K562 (cell line): ENCODE data around the gene MROH8. TPM values are rescaled to one million over a fixed set of nuclear protein-coding genes. Genes with fewer than 3 reads are reported as not detected.
A peak's percentile ranks its signal among the peaks of the same experiment; 100 is the strongest.

ENCODE experiments used
- ARID3A ChIP-seq: IDR thresholded peaks from 2 replicates; pipeline ENCODE4 v1.6.1; 2012; ENCODE audit warnings: low read depth, low read length, improper control_type of control experiment, borderline replicate concordance
- BCLAF1 ChIP-seq, 2 experiments: fragments of 450-650 bp in 1 of 2; IDR thresholded peaks; 2 replicates each; pipeline ENCODE4 v1.6.1; 2011 to 2017; ENCODE audit warnings: low read depth in 2 of 2, antibody characterized with exemption in 1 of 2, borderline replicate concordance in 1 of 2, low read length in 1 of 2, mild to moderate bottlenecking in 1 of 2, mixed read lengths in 1 of 2; ENCODE audit not compliant: control insufficient read depth in 1 of 2
- CC2D1A ChIP-seq: fragments of 450-650 bp; IDR thresholded peaks from 2 replicates; pipeline ENCODE4 v1.6.1; 2017; ENCODE audit warnings: mild to moderate bottlenecking
- GATA2 ChIP-seq: sonication (generic); formaldehyde crosslinking; IDR thresholded peaks from 2 replicates; pipeline ENCODE4 v1.4.0; 2020; ENCODE audit warnings: mild to moderate bottlenecking, missing genetic modification reagents
- HINFP ChIP-seq: fragments of 450-650 bp; conservative IDR thresholded peaks from 2 replicates; pipeline ENCODE4 v1.6.1; 2016; ENCODE audit warnings: missing genetic modification characterization, low read depth, mild to moderate bottlenecking, control low read depth, missing compliant biosample characterization
- HNRNPL ChIP-seq: fragments of 200-400 bp; formaldehyde crosslinking; IDR thresholded peaks from 2 replicates; pipeline ENCODE4 v1.6.1; 2017; ENCODE audit warnings: low read depth, mild to moderate bottlenecking, low read length
- NFXL1 ChIP-seq: fragments of 450-650 bp; formaldehyde crosslinking; IDR thresholded peaks from 2 replicates; pipeline ENCODE4 v1.4.0; 2021; ENCODE audit warnings: mild to moderate bottlenecking
- RHOXF2B ChIP-seq: fragments of 250-450 bp; sonication (Bioruptor Pico); conservative IDR thresholded peaks from 2 replicates; pipeline ENCODE4 v1.5.1; 2021
- RUNX1 ChIP-seq: sonication (generic); IDR thresholded peaks from 2 replicates; pipeline ENCODE4 v1.6.1; 2016; ENCODE audit warnings: antibody characterized with exemption, low read depth
- SMAD3 ChIP-seq: fragments of 450-650 bp; formaldehyde crosslinking; conservative IDR thresholded peaks from 2 replicates; pipeline ENCODE4 v1.4.0; 2020; ENCODE audit warnings: mild to moderate bottlenecking
- TAF1 ChIP-seq: IDR thresholded peaks from 2 replicates; pipeline ENCODE4 v1.6.1; 2011; ENCODE audit warnings: mild to moderate bottlenecking, low read length, moderate library complexity; ENCODE audit not compliant: insufficient read depth, control insufficient read depth, severe bottlenecking; ENCODE audit errors: extremely low read depth
- THRA ChIP-seq: fragments of 450-650 bp; IDR thresholded peaks from 2 replicates; pipeline ENCODE4 v1.6.1; 2017; ENCODE audit warnings: mild to moderate bottlenecking, moderate library complexity
- ZBTB11 ChIP-seq, 3 experiments: fragments of 200-800 bp in 1 of 3; fragments of 250-450 bp in 1 of 3; fragments of 450-650 bp in 1 of 3; sonication (Bioruptor Pico) in 1 of 3; sonication (Bioruptor generic) in 1 of 3; formaldehyde crosslinking in 1 of 3; IDR thresholded peaks; 2 replicates each; pipeline versions ENCODE4 v1.6.1 to v1.8.0; 2016 to 2022; ENCODE audit warnings: mild to moderate bottlenecking in 2 of 3, missing genetic modification characterization in 2 of 3, missing compliant biosample characterization in 1 of 3, moderate library complexity in 1 of 3
- ZNF146 ChIP-seq: IDR thresholded peaks from one replicate; pipeline ENCODE4 v1.6.1; 2018; ENCODE audit warnings: missing compliant biosample characterization; ENCODE audit not compliant: unreplicated experiment
- ZNF174 ChIP-seq: fragments of 250-450 bp; sonication (Bioruptor Pico); IDR thresholded peaks from 2 replicates; pipeline ENCODE4 v1.4.0; 2020; ENCODE audit warnings: mild to moderate bottlenecking
- polyA plus RNA-seq, 8 experiments: library from polyadenylated mRNA; depleted of rRNA in 4 of 8; stranded (reverse) in 5 of 8; unstranded in 3 of 8; fragments of >200 nt; fragmentation: Nextera tagmentation in 2 of 8; fragmentation: Illumina TruSeq in 1 of 8; extraction: Ambion mirVana in 2 of 8; extraction: Trizol in 1 of 8; gene quantifications; 2 replicates each; pipeline versions ENCODE4 v1.2.1 to v1.2.3, GENCODE V29; 2011 to 2014; ENCODE audit warnings: inconsistent platforms in 1 of 8, missing spikeins in 1 of 8
- total RNA-seq, 7 experiments: library from RNA; depleted of rRNA in 6 of 7; stranded (reverse); fragments of >200 nt in 6 of 7; fragmentation: Illumina TruSeq in 2 of 7; extraction: Trizol in 2 of 7; gene quantifications; 2 replicates each; pipeline versions ENCODE4 v1.2.1 to v1.2.3, GENCODE V29; 2011 to 2021; ENCODE audit warnings: low replicate concordance in 1 of 7

MROH8 gene
- total and polyA plus RNA-seq, 9 of the 15 experiments (the other 6 are each of a cell fraction or from before 2014, with no cell fraction given) = 0.21 to 1.5 (median 0.78) TPM

- TF ChIP-seq ZBTB11 (CRISPR knock-in tag; IDR thresholded peaks at IDR 0.05) (peak in 1 of 3 experiments; percentile 80; a peak in 2 of 6 replicates), RHOXF2B (CRISPR knock-in tag) (no peak), THRA (no peak), ARID3A (peak; percentile 69; the same call in 1 of the 2 replicates), GATA2 (CRISPR knock-in tag) (peak; percentile 97), NFXL1 (CRISPR knock-in tag) (no peak), ZNF146 (CRISPR knock-in tag) (no peak), SMAD3 (CRISPR knock-in tag) (0 out of 2 replicates have a peak, but pooled peaks have one; percentile 45), HINFP (tag) (no peak), CC2D1A (peak; percentile 82; the same call in 1 of the 2 replicates), HNRNPL (no peak), BCLAF1 (IDR thresholded peaks at IDR 0.05; ENCODE audit: borderline replicate concordance in 1 of 2, control insufficient read depth in 1 of 2, low read depth in 2 of 2, low read length in 1 of 2) (no peak), TAF1 (peak; percentile 28), RUNX1 (no peak), ZNF174 (no peak)
These were observed 24.6 kb downstream of the MROH8 start (continued) for GRCh38 chr20:37154684-37155298.
